HG02759 (cell line): ENCODE data around the gene GLOD4.
"Not testable (repeated sequence)": the region's sequence is repeated elsewhere in the genome, so short reads cannot be mapped to it uniquely, and the experiment has no call there.

ENCODE experiments used
- ATAC-seq: cut with Tn5 transposase; IDR thresholded peaks from one replicate; pipeline ENCODE4 v1.9.1; 2021; ENCODE audit warnings: mild to moderate bottlenecking, moderate library complexity; ENCODE audit not compliant: unreplicated experiment

GLOD4 gene

GRCh38 chr17:802901-803881 lies 21.1 kb upstream of the GLOD4 start:
- ATAC-seq = no peak

GRCh38 chr17:802481-802880 lies 20.4 kb upstream of the GLOD4 start:
- ATAC-seq = no peak

GRCh38 chr17:801660-802059 lies 19.6 kb upstream of the GLOD4 start:
- no peak for ATAC-seq

GRCh38 chr17:800446-801242 lies 18.6 kb upstream of the GLOD4 start:
- no peak for ATAC-seq

GRCh38 chr17:799261-799660 lies 17.2 kb upstream of the GLOD4 start:
- ATAC-seq = no peak

GRCh38 chr17:798246-798645 lies 16.2 kb upstream of the GLOD4 start:
- ATAC-seq = no peak

GRCh38 chr17:797236-797840 lies 15.3 kb upstream of the GLOD4 start:
- ATAC-seq = no peak

GRCh38 chr17:796609-797008 lies 14.5 kb upstream of the GLOD4 start:
- ATAC-seq = no peak

- no peak for ATAC-seq
Measured at GRCh38 chr17:795721-796120, 13.6 kb upstream of the GLOD4 start.

GRCh38 chr17:795276-795675 lies 13.2 kb upstream of the GLOD4 start:
- no peak for ATAC-seq

- ATAC-seq = no peak
Measured at GRCh38 chr17:794876-795275, 12.8 kb upstream of the GLOD4 start.

GRCh38 chr17:792277-792676 lies 10.2 kb upstream of the GLOD4 start:
- no peak for ATAC-seq

GRCh38 chr17:791829-792228 lies 9.7 kb upstream of the GLOD4 start:
- no peak for ATAC-seq

GRCh38 chr17:790874-791247 lies 8.8 kb upstream of the GLOD4 start:
- not testable (repeated sequence) for ATAC-seq

GRCh38 chr17:789931-790873 lies 8.1 kb upstream of the GLOD4 start:
- ATAC-seq = not testable (repeated sequence)

GRCh38 chr17:789160-789840 lies 7.2 kb upstream of the GLOD4 start:
- no peak for ATAC-seq

- ATAC-seq = no peak
Measured at GRCh38 chr17:788551-788950, 6.5 kb upstream of the GLOD4 start.

- ATAC-seq = no peak
Measured at GRCh38 chr17:787641-788221, 5.7 kb upstream of the GLOD4 start.

GRCh38 chr17:785901-786300 lies 3.8 kb upstream of the GLOD4 start:
- not testable (repeated sequence) for ATAC-seq
